Fibroblast of villous mesenchyme (primary cell): ENCODE measurements around the gene TMEM72. TPM values are rescaled to one million over a fixed set of nuclear protein-coding genes. Genes with fewer than 3 reads are reported as not detected.

Source experiments
- DNase-seq: peaks from one replicate; pipeline ENCODE4 v3.0.0-alpha.2; 2010; ENCODE audit warnings: low read depth
- H3K4me3 ChIP-seq: 2 replicates; pipeline ENCODE4 v1.5.1; 2011; ENCODE audit warnings: low read depth, mild to moderate bottlenecking, low read length
- CTCF ChIP-seq: IDR thresholded peaks from 2 replicates; pipeline ENCODE4 v1.5.1; 2012; ENCODE audit warnings: low read depth, mild to moderate bottlenecking, low read length; ENCODE audit not compliant: insufficient read depth
- total RNA-seq: library from RNA; depleted of rRNA; stranded (reverse); fragments of >200 nt; gene quantifications from 2 replicates; pipeline ENCODE4 v1.2.3, GENCODE V29; 2012

Gene TMEM72
- total RNA-seq, 1 donor: not detected

DNA sequence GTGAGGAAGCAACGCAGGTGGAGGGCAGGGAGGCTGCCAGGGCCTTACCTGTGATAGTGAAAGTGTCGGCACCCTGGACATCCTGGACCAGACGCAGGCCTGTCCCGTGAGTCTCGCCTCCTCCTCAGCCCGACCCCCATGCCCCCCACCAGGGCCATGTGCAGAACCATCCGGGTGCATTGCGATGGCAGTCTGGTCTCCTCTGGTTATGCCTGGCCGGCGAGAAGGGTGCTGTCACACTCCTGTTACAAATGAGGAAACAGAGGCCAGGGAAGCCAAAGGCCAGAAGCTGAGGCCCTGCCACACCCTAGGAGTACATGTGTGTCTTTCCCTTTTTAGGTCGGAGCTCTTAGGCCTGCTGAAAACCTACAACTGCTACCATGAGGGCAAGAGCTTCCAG lies 60.3 kb downstream of the TMEM72 start:
- H3K4me3 ChIP-seq: no peak overlapping the region
- DNase-seq: no peak
- no peak for TF ChIP-seq CTCF

DNA sequence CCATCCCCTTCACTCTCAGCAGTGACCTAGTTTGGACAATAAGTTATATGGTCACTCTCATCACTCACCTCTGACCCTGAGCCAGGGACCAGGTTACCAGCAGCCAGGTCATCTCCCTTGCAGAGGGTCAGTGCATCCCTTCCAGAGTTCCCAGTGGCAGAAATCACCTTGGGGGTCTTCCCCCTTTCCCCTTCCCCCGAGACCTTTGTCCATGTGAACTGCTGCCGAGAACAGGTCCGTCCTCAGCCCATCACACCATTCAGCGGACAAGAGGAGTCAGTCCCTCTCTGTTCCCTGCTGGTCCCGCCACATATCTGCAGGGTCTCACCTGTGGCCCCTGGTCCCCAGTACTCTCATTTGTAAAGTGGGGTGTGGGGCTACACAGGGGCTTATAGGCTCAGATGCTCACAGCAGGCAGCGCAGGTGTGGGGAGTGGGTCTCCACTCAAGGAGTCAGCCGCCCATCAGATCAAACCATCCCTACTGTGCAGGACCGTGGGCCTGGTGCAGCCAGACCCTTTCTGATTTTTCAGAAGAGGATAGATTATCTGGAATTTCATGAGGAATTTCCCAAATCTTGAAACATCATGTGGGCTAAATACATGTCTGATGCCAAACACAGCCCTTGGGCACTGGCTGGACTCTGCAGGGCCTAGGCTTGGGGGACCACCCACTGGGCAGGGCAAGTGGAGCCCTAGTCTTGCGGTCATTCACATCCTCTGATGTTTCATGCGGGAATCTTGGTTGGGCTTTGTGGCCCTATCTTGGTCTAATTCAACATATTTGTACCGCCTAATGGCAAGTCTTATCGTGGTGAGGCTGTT lies 61.0 kb downstream of the TMEM72 start:
- no peak overlapping the region for H3K4me3 ChIP-seq
- DNase-seq: no peak
- TF ChIP-seq CTCF: no peak

DNA sequence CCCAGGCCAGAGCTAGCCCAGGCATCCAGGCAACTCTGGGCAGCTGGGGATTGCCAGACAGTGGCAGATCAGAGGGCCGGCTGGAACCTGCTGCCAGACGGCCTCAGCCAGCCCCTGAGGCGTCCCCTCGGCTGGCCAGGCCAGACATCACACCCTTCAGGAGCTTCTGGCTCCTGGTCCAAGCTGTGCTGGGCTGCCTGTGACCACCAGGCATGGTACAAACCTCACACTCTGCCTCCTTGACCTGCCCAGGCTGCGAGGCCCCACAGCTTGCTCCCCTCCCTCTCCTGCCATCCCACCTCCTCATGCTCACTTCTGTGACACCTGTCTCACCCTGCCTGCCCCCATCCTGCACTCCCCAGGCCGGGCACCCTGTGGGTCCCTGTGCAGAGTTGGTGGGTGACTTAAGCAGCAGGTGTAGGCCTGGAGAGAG lies 61.8 kb downstream of the TMEM72 start:
- no peak overlapping the region for H3K4me3 ChIP-seq
- no peak for DNase-seq
- no peak for TF ChIP-seq CTCF

GRCh38 chr10:44973323-44974081 lies 62.4 kb downstream of the TMEM72 start:
- DNase-seq: no peak
- no peak for TF ChIP-seq CTCF
- no peak overlapping the region for H3K4me3 ChIP-seq

GRCh38 chr10:44974082-44974627 lies 63.0 kb downstream of the TMEM72 start:
- no peak for TF ChIP-seq CTCF
- DNase-seq: no peak
- H3K4me3 ChIP-seq: peak overlapping the region; percentile 37

- H3K4me3 ChIP-seq: peak overlapping the region; percentile 45
- peak; percentile 90 for TF ChIP-seq CTCF
- peak; percentile 59 for DNase-seq
Observed at GRCh38 chr10:44974628-44975430, 63.7 kb downstream of the TMEM72 start.
